Stomach (tissue), 9 donors: Measurements from ENCODE around the gene CNOT2. TPM values are rescaled to one million over a fixed set of nuclear protein-coding genes. Genes with fewer than 3 reads are reported as not detected.

Experiments used
- DNase-seq, 2 donors: peaks; one replicate each; pipeline versions ENCODE4 v3.0.0 to v3.0.0-alpha.2; 2013 to 2019
- H3K27ac ChIP-seq, 5 donors: fragments of 200-600 bp in 4 of 5; sonication (generic) in 4 of 5; one replicate each; pipeline ENCODE4 v1.5.1; 2013 to 2019; ENCODE audit warnings: mild to moderate bottlenecking in 1 of 5, moderate library complexity in 1 of 5
- H3K27me3 ChIP-seq, 3 donors: fragments of 200-600 bp; sonication (generic); one replicate each; pipeline ENCODE4 v1.5.1; 2017 to 2019; ENCODE audit warnings: mixed run types in 1 of 3
- H3K36me3 ChIP-seq, 4 donors: fragments of 200-600 bp; sonication (generic); 1 replicate in 3 of 4; 2 replicates in 1 of 4; pipeline ENCODE4 v1.5.1; 2016 to 2019
- H3K4me1 ChIP-seq, 4 donors: fragments of 200-600 bp; sonication (generic); one replicate each; pipeline ENCODE4 v1.5.1; 2016 to 2019
- H3K4me3 ChIP-seq, 4 donors: fragments of 200-600 bp; sonication (generic) in 3 of 4; one replicate each; pipeline ENCODE4 v1.5.1; 2016 to 2019; ENCODE audit warnings: mild to moderate bottlenecking in 1 of 4
- H3K9me3 ChIP-seq, 4 donors: fragments of 200-600 bp; sonication (generic); one replicate each; pipeline ENCODE4 v1.5.1; 2016 to 2019
- CTCF ChIP-seq, 7 experiments: fragments of 450-650 bp in 4 of 7; fragments of 200-600 bp in 3 of 7; sonication (generic) in 3 of 7; IDR thresholded peaks; one replicate each; pipeline ENCODE4 v1.5.1; 2016 to 2019; ENCODE audit warnings: antibody characterized with exemption in 7 of 7, control low read depth in 2 of 7, mild to moderate bottlenecking in 1 of 7
- EP300 ChIP-seq: sonication (generic); formaldehyde crosslinking; IDR thresholded peaks from one replicate; pipeline ENCODE4 v1.6.1; 2017; ENCODE audit warnings: antibody characterized with exemption
- POLR2A ChIP-seq, 4 donors: fragments of 450-650 bp; IDR thresholded peaks; one replicate each; pipeline ENCODE4 v1.6.1; 2016; ENCODE audit warnings: antibody characterized with exemption in 4 of 4, control low read depth in 2 of 4, mild to moderate bottlenecking in 1 of 4, moderate library complexity in 1 of 4
- POLR2AphosphoS5 ChIP-seq, 3 donors: sonication (generic); formaldehyde crosslinking; IDR thresholded peaks; one replicate each; pipeline ENCODE4 v1.6.1; 2016; ENCODE audit warnings: antibody characterized with exemption in 3 of 3
- WGBS, 5 donors: extraction: QIAGEN DNeasy Blood & Tissue Kit in 3 of 5; methylation state at CpG; one replicate each; pipeline versions ENCODE4 v1.1.5 to v1.1.7; 2013 to 2018; 5-methylcytosine and 5-hydroxymethylcytosine counted together
- intact Hi-C: fragments of 100-400 bp; cut with DNase I; formaldehyde crosslinking; loops from one replicate; pipeline ENCODE4 v1.15.1; 2023; ENCODE audit warnings: low total_unique reads
- polyA plus RNA-seq, 3 donors: library from polyadenylated mRNA; stranded (reverse); fragments of 200-250 nt; gene quantifications; one replicate each; pipeline ENCODE4 v1.2.3, GENCODE V29; 2013
- total RNA-seq, 5 donors: library from RNA; depleted of rRNA; stranded (reverse); fragments of >200 nt; gene quantifications; one replicate each; pipeline versions ENCODE4 v1.1.0 to v1.2.3, GENCODE V29; 2014 to 2016
- donor health status: healthy with polysubstance abuse.
- donor health status: Bipolar disorder and iron deficiency.
- donor health status: healthy.

The CNOT2 gene
- total and polyA plus RNA-seq, 8 donors = 18.0 to 237 (median 60.0) TPM

- Histone ChIP-seq H3K27ac (peak overlapping the region in 3 of 5 donors; percentile 97 to 98 (median 97)), H3K9me3 (no peaks in the 10 kb centered on the region), H3K4me1 (peaks cover 17 to 45% (median 35%) of the 10 kb centered on the region in 4 donors), H3K36me3 (peaks cover 12 to 37% (median 35%) of the 10 kb centered on the region in 4 donors), H3K4me3 (peak overlapping the region in 3 of 4 donors; percentile 81 to 97 (median 95)), H3K27me3 (no peaks in the 10 kb centered on the region)
- intact Hi-C loops = no loop called here
- DNase-seq = no peak
- whole genome bisulfite sequencing, 5 donors = 30 to 46% (median 44%) methylated on average over 2 of the region's 2 CpGs
- TF ChIP-seq POLR2A (IDR thresholded peaks at IDR 0.05) = no peak
- TF ChIP-seq POLR2AphosphoS5 (IDR thresholded peaks at IDR 0.05) = no peak
- no peak for TF ChIP-seq CTCF (IDR thresholded peaks at IDR 0.05)
- no peak for TF ChIP-seq EP300
Observed at GRCh38 chr12:70241845-70242244, 1.4 kb upstream of the CNOT2 start.

GRCh38 chr12:70243510-70244371 is 508 bp downstream of the CNOT2 start:
- Histone ChIP-seq H3K27me3 (no peaks in the 10 kb centered on the region), H3K4me1 (peaks cover 21 to 64% (median 49%) of the 10 kb centered on the region in 4 donors), H3K27ac (peak overlapping the region; percentile 95 to 98 (median 97)), H3K36me3 (peaks cover 11 to 29% (median 19%) of the 10 kb centered on the region in 4 donors), H3K9me3 (no peaks in the 10 kb centered on the region), H3K4me3 (peak overlapping the region; percentile 81 to 97 (median 95))
- TF ChIP-seq POLR2AphosphoS5 (IDR thresholded peaks at IDR 0.05) = peak in 1 of 3 donors; percentile 42
- TF ChIP-seq POLR2A (IDR thresholded peaks at IDR 0.05) = no peak
- TF ChIP-seq EP300 = no peak
- no peak for TF ChIP-seq CTCF (IDR thresholded peaks at IDR 0.05)
- intact Hi-C loops = no loop called here
- peak; percentile 60 to 90 for DNase-seq
- 0% methylated on average over 45 to 69 of the region's 70 CpGs for WGBS, 5 donors

GRCh38 chr12:70244409-70244808 is 1.2 kb downstream of the CNOT2 start:
- WGBS, 5 donors = 15 to 20% (median 19%) methylated on average over 7 of the region's 7 CpGs
- TF ChIP-seq CTCF (IDR thresholded peaks at IDR 0.05) = no peak
- no peak for TF ChIP-seq POLR2AphosphoS5 (IDR thresholded peaks at IDR 0.05)
- Histone ChIP-seq H3K27me3 (no peaks in the 10 kb centered on the region), H3K4me3 (peak overlapping the region; percentile 81 to 97 (median 95)), H3K27ac (peak overlapping the region in 4 of 5 donors; percentile 96 to 98 (median 97)), H3K36me3 (peaks cover 7 to 22% (median 14%) of the 10 kb centered on the region in 4 donors), H3K9me3 (no peaks in the 10 kb centered on the region), H3K4me1 (peaks cover 21 to 70% (median 55%) of the 10 kb centered on the region in 4 donors)
- DNase-seq = no peak
- intact Hi-C loops = no loop called here

GRCh38 chr12:70245458-70245857 is 2.2 kb downstream of the CNOT2 start:
- no peaks in the 10 kb centered on the region for H3K9me3 ChIP-seq
- DNase-seq = no peak
- TF ChIP-seq EP300 = no peak
- TF ChIP-seq POLR2AphosphoS5 (IDR thresholded peaks at IDR 0.05) = no peak
- TF ChIP-seq POLR2A (IDR thresholded peaks at IDR 0.05) = no peak
- TF ChIP-seq CTCF (IDR thresholded peaks at IDR 0.05) = no peak
- H3K27ac ChIP-seq = no peak overlapping the region
- H3K27me3 ChIP-seq = no peaks in the 10 kb centered on the region
- H3K36me3 ChIP-seq = peaks cover 3 to 12% (median 5%) of the 10 kb centered on the region in 4 donors
- peaks cover 32 to 81% (median 61%) of the 10 kb centered on the region in 4 donors for H3K4me1 ChIP-seq
- intact Hi-C loops = no loop called here
- H3K4me3 ChIP-seq = peak overlapping the region in 1 of 4 donors; percentile 95
